K562 (cell line): ENCODE measurements around the gene JHY. TPM values are rescaled to one million over a fixed set of nuclear protein-coding genes. Genes with fewer than 3 reads are reported as not detected.

Experiments used
- ATAC-seq: fragments of 200-7000 bp; cut with Tn5 transposase; 3 replicates; pipeline ENCODE4 v1.9.1; 2020; ENCODE audit warnings: moderate library complexity
- BruUV-seq: library from RNA; stranded (reverse); fragments of 400-500 nt; replicated peaks from 2 replicates; lab custom pipeline; 2021; lab: Mats Ljungman, UMichigan
- CTCF ChIA-PET: fragments of 300-600 bp; formaldehyde crosslinking; extraction: SDS; loops from one replicate; lab custom pipeline; 2021; ENCODE audit warnings: low intra/inter-chr PET ratio; lab: Yijun Ruan, JAX
- POLR2A ChIA-PET: fragments of 300-600, 350-650 bp; sonication (Branson Sonifier 250); formaldehyde crosslinking; extraction: SDS; loops from one replicate; lab custom pipeline; 2021; ENCODE audit warnings: antibody characterized with exemption, inconsistent platforms; lab: Yijun Ruan, JAX
- DNase-seq, 4 experiments: peaks; one replicate each; pipeline versions ENCODE4 v3.0.0 to v3.0.0-alpha.2; 2011 to 2018; ENCODE audit warnings: low spot score in 3 of 4, mixed read lengths in 3 of 4; ENCODE audit errors: extremely low read depth in 1 of 4
- FAIRE-seq: peaks from 2 replicates; lab custom pipeline; 2011; peaks lifted over from hg19 to GRCh38; lab: Jason Lieb, UNC
- H2AFZ ChIP-seq: 2 replicates; pipeline ENCODE4 v1.6.0; 2011; ENCODE audit warnings: low read depth, low read length, control low read depth, inconsistent platforms
- H3K27ac ChIP-seq: fragments of 200-600 bp; 3 replicates; pipeline ENCODE4 v1.8.0; 2011; ENCODE audit warnings: low read depth, mild to moderate bottlenecking, control low read depth, inconsistent platforms, low read length, moderate library complexity, mixed read lengths; ENCODE audit errors: extremely low read depth
- H3K27me3 ChIP-seq, 2 experiments: fragments of 300-600 bp in 1 of 2; 2 replicates in 1 of 2; 3 replicates in 1 of 2; pipeline versions ENCODE4 v1.6.0 to v1.8.0; 2011; ENCODE audit warnings: inconsistent platforms in 2 of 2, low read length in 2 of 2, mild to moderate bottlenecking in 1 of 2, mixed read lengths in 1 of 2, moderate library complexity in 1 of 2; ENCODE audit not compliant: control insufficient read depth in 2 of 2, insufficient read depth in 2 of 2
- H3K36me3 ChIP-seq: fragments of 300-600 bp; 3 replicates; pipeline ENCODE4 v1.8.0; 2011; ENCODE audit warnings: mild to moderate bottlenecking, low read length, inconsistent platforms; ENCODE audit not compliant: control insufficient read depth, insufficient read depth
- H3K4me1 ChIP-seq, 2 experiments: fragments of 200-600 bp in 1 of 2; replicated peaks in 1 of 2; 2 replicates in 1 of 2; 3 replicates in 1 of 2; pipeline versions ENCODE4 v1.5.1 to v1.8.0; 2011; ENCODE audit warnings: inconsistent platforms in 2 of 2, low read length in 2 of 2, mild to moderate bottlenecking in 1 of 2, mixed read lengths in 1 of 2, moderate library complexity in 1 of 2; ENCODE audit not compliant: control insufficient read depth in 2 of 2, insufficient read depth in 2 of 2
- H3K4me2 ChIP-seq: 2 replicates; pipeline ENCODE4 v1.6.1; 2011; ENCODE audit warnings: low read length, control low read depth, inconsistent platforms, mixed read lengths; ENCODE audit not compliant: insufficient read depth
- H3K4me3 ChIP-seq: fragments of 200-600 bp; sonication (generic), shearing (Covaris generic); 2 replicates; pipeline ENCODE4 v1.5.1; 2016; ENCODE audit warnings: control low read depth, inconsistent platforms
- H3K79me2 ChIP-seq: fragments of 200-600 bp; 3 replicates; pipeline ENCODE4 v1.8.0; 2011; ENCODE audit warnings: low read length, inconsistent platforms; ENCODE audit not compliant: control insufficient read depth, insufficient read depth
- H3K9ac ChIP-seq, 2 experiments: 2 replicates each; pipeline versions ENCODE4 v1.6.0 to v1.6.1; 2011; ENCODE audit warnings: low read depth in 2 of 2, low read length in 2 of 2, control low read depth in 1 of 2, inconsistent platforms in 1 of 2, mild to moderate bottlenecking in 1 of 2, mixed read lengths in 1 of 2; ENCODE audit not compliant: insufficient read depth in 1 of 2
- H3K9me1 ChIP-seq: one replicate; pipeline ENCODE4 v1.6.0; 2011; ENCODE audit warnings: inconsistent platforms, mild to moderate bottlenecking, low read length, moderate library complexity; ENCODE audit not compliant: control insufficient read depth, insufficient read depth
- H3K9me3 ChIP-seq: replicated peaks from 2 replicates; pipeline ENCODE4 v1.5.1; 2011; ENCODE audit warnings: low read depth, low read length, inconsistent platforms; ENCODE audit not compliant: control insufficient read depth, insufficient read depth
- H4K20me1 ChIP-seq: replicated peaks from 2 replicates; pipeline ENCODE4 v1.6.1; 2011; ENCODE audit warnings: low read length, inconsistent platforms, mixed read lengths; ENCODE audit not compliant: control insufficient read depth, insufficient read depth
- ETV6 ChIP-seq, 3 experiments: fragments of 150-350 bp in 1 of 3; sonication (generic) in 1 of 3; formaldehyde crosslinking in 1 of 3; IDR thresholded peaks; 2 replicates each; pipeline versions ENCODE4 v1.6.1 to v1.8.0; 2014 to 2022; ENCODE audit warnings: borderline replicate concordance in 2 of 3, low read depth in 2 of 3, antibody characterized with exemption in 1 of 3, low read length in 1 of 3, mild to moderate bottlenecking in 1 of 3, missing genetic modification reagents in 1 of 3
- PHTF2 ChIP-seq: fragments of 250-450 bp; sonication (Bioruptor Pico); IDR thresholded peaks from 2 replicates; pipeline ENCODE4 v1.5.0; 2021; ENCODE audit warnings: mild to moderate bottlenecking
- POLR2A ChIP-seq: fragments of 450-650 bp; conservative IDR thresholded peaks from 2 replicates; pipeline ENCODE4 v1.6.1; 2016
- STAG1 ChIP-seq: sonication (generic); formaldehyde crosslinking; IDR thresholded peaks from 2 replicates; pipeline ENCODE4 v1.5.0; 2020; ENCODE audit warnings: missing genetic modification reagents, borderline replicate concordance
- WGBS: fragments of 100-300 bp; shearing (Covaris generic); methylation state at CpG from one replicate; pipeline ENCODE4 v1.1.6; 2016; ENCODE audit warnings: low coverage, mixed read lengths; ENCODE audit not compliant: insufficient coverage; ENCODE audit errors: missing lambda C conversion rate; 5-methylcytosine and 5-hydroxymethylcytosine counted together
- in situ Hi-C: fragments of 300-500 bp; cut with MboI; formaldehyde crosslinking; loops from 4 replicates; pipeline ENCODE4 v1.15.0; 2018; ENCODE audit warnings: inconsistent platforms, mixed read lengths
- intact Hi-C: fragments of 100-400 bp; cut with micrococcal nuclease; formaldehyde crosslinking; loops from 2 replicates; pipeline ENCODE4 v1.14.2; 2022
- polyA plus RNA-seq, 8 experiments: library from polyadenylated mRNA; depleted of rRNA in 4 of 8; stranded (reverse) in 5 of 8; unstranded in 3 of 8; fragments of >200 nt; fragmentation: Nextera tagmentation in 2 of 8; fragmentation: Illumina TruSeq in 1 of 8; extraction: Ambion mirVana in 2 of 8; extraction: Trizol in 1 of 8; gene quantifications; 2 replicates each; pipeline versions ENCODE4 v1.2.1 to v1.2.3, GENCODE V29; 2011 to 2014; ENCODE audit warnings: inconsistent platforms in 1 of 8, missing spikeins in 1 of 8
- total RNA-seq, 7 experiments: library from RNA; depleted of rRNA in 6 of 7; stranded (reverse); fragments of >200 nt in 6 of 7; fragmentation: Illumina TruSeq in 2 of 7; extraction: Trizol in 2 of 7; gene quantifications; 2 replicates each; pipeline versions ENCODE4 v1.2.1 to v1.2.3, GENCODE V29; 2011 to 2021; ENCODE audit warnings: low replicate concordance in 1 of 7
- TF ChIP-seq, protein P1 (sequence below): fragments of 450-650 bp; formaldehyde crosslinking; IDR thresholded peaks from 2 replicates; pipeline ENCODE4 v1.4.0; 2020; ENCODE audit warnings: mild to moderate bottlenecking, moderate library complexity
- TF ChIP-seq, protein P2 (sequence below): fragments of 200-600 bp; sonication (generic); IDR thresholded peaks from one replicate; pipeline ENCODE4 v1.6.1; 2012; ENCODE audit warnings: mild to moderate bottlenecking, low read depth, low read length, inconsistent platforms

The JHY gene
- total and polyA plus RNA-seq, 9 of the 15 experiments (the other 6 are each of a cell fraction or from before 2014, with no cell fraction given) = not detected

DNA sequence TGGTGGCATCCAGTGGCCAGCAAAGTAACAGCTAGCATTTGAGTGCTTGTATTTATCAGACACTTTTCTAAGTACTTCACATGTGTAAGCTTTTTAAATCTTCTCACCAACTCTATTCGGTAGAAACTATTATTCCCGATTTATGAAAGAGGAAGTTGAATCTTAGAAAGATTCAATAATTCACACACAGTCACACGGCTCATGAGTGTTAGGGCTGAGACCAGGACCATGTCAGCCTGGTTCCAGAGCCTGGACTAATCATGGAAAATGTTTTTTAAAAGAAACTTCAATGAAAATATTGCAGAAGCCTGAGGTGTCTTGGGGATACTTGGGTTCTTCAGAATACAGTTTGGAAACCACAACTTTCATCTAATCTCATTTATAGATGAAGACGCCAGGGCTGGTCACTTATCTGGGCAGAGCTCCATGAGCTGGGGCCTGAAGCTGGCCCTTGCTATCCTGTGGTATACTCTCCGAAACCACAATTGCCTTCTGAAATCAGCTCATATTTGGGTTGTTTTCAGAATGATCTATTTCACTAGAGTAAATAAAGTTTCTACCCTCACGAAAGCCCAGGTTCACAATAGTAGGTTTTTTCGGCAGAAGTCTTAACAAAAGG is 48.6 kb upstream of the JHY start:
- Histone ChIP-seq H3K27ac (no peak overlapping the region), H3K27me3 (no peaks in the 10 kb centered on the region), H4K20me1 (no peaks in the 10 kb centered on the region), H3K36me3 (no peaks in the 10 kb centered on the region), H3K4me1 (no peaks in the 10 kb centered on the region), H2AFZ (no peak overlapping the region), H3K9me1 (no peaks in the 10 kb centered on the region), H3K79me2 (no peaks in the 10 kb centered on the region), H3K9ac (no peak overlapping the region), H3K4me2 (no peak overlapping the region), H3K4me3 (no peak overlapping the region), H3K9me3 (no peaks in the 10 kb centered on the region)
- in situ Hi-C loops (no loop called here), intact Hi-C loops (no loop called here)
- no TSS peak for BruUV-seq
- CTCF ChIA-PET = no interaction called here
- under 1% methylated on average over 7 of the region's 7 CpGs for WGBS
- FAIRE-seq (no peak), DNase-seq (no peak), ATAC-seq (no peak)
- POLR2A ChIA-PET = no interaction called here
- no peak for TF ChIP-seq STAG1 (CRISPR knock-in tag)
- TF ChIP-seq, protein P1, sequence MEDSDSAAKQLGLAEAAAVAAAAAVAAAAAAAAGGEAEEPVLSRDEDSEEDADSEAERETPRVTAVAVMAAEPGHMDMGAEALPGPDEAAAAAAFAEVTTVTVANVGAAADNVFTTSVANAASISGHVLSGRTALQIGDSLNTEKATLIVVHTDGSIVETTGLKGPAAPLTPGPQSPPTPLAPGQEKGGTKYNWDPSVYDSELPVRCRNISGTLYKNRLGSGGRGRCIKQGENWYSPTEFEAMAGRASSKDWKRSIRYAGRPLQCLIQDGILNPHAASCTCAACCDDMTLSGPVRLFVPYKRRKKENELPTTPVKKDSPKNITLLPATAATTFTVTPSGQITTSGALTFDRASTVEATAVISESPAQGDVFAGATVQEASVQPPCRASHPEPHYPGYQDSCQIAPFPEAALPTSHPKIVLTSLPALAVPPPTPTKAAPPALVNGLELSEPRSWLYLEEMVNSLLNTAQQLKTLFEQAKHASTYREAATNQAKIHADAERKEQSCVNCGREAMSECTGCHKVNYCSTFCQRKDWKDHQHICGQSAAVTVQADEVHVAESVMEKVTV (CRISPR knock-in tag) = no peak
- TF ChIP-seq PHTF2 (CRISPR knock-in tag) = no peak
- TF ChIP-seq, protein P2, sequence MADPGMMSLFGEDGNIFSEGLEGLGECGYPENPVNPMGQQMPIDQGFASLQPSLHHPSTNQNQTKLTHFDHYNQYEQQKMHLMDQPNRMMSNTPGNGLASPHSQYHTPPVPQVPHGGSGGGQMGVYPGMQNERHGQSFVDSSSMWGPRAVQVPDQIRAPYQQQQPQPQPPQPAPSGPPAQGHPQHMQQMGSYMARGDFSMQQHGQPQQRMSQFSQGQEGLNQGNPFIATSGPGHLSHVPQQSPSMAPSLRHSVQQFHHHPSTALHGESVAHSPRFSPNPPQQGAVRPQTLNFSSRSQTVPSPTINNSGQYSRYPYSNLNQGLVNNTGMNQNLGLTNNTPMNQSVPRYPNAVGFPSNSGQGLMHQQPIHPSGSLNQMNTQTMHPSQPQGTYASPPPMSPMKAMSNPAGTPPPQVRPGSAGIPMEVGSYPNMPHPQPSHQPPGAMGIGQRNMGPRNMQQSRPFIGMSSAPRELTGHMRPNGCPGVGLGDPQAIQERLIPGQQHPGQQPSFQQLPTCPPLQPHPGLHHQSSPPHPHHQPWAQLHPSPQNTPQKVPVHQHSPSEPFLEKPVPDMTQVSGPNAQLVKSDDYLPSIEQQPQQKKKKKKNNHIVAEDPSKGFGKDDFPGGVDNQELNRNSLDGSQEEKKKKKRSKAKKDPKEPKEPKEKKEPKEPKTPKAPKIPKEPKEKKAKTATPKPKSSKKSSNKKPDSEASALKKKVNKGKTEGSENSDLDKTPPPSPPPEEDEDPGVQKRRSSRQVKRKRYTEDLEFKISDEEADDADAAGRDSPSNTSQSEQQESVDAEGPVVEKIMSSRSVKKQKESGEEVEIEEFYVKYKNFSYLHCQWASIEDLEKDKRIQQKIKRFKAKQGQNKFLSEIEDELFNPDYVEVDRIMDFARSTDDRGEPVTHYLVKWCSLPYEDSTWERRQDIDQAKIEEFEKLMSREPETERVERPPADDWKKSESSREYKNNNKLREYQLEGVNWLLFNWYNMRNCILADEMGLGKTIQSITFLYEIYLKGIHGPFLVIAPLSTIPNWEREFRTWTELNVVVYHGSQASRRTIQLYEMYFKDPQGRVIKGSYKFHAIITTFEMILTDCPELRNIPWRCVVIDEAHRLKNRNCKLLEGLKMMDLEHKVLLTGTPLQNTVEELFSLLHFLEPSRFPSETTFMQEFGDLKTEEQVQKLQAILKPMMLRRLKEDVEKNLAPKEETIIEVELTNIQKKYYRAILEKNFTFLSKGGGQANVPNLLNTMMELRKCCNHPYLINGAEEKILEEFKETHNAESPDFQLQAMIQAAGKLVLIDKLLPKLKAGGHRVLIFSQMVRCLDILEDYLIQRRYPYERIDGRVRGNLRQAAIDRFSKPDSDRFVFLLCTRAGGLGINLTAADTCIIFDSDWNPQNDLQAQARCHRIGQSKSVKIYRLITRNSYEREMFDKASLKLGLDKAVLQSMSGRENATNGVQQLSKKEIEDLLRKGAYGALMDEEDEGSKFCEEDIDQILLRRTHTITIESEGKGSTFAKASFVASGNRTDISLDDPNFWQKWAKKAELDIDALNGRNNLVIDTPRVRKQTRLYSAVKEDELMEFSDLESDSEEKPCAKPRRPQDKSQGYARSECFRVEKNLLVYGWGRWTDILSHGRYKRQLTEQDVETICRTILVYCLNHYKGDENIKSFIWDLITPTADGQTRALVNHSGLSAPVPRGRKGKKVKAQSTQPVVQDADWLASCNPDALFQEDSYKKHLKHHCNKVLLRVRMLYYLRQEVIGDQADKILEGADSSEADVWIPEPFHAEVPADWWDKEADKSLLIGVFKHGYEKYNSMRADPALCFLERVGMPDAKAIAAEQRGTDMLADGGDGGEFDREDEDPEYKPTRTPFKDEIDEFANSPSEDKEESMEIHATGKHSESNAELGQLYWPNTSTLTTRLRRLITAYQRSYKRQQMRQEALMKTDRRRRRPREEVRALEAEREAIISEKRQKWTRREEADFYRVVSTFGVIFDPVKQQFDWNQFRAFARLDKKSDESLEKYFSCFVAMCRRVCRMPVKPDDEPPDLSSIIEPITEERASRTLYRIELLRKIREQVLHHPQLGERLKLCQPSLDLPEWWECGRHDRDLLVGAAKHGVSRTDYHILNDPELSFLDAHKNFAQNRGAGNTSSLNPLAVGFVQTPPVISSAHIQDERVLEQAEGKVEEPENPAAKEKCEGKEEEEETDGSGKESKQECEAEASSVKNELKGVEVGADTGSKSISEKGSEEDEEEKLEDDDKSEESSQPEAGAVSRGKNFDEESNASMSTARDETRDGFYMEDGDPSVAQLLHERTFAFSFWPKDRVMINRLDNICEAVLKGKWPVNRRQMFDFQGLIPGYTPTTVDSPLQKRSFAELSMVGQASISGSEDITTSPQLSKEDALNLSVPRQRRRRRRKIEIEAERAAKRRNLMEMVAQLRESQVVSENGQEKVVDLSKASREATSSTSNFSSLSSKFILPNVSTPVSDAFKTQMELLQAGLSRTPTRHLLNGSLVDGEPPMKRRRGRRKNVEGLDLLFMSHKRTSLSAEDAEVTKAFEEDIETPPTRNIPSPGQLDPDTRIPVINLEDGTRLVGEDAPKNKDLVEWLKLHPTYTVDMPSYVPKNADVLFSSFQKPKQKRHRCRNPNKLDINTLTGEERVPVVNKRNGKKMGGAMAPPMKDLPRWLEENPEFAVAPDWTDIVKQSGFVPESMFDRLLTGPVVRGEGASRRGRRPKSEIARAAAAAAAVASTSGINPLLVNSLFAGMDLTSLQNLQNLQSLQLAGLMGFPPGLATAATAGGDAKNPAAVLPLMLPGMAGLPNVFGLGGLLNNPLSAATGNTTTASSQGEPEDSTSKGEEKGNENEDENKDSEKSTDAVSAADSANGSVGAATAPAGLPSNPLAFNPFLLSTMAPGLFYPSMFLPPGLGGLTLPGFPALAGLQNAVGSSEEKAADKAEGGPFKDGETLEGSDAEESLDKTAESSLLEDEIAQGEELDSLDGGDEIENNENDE = no peak
- TF ChIP-seq POLR2A = no peak
- TF ChIP-seq ETV6 (IDR thresholded peaks at IDR 0.05; ENCODE audit: borderline replicate concordance in 1 of 2, low read depth in 2 of 2, low read length in 1 of 2) = no peak
- TF ChIP-seq ETV6 (CRISPR knock-in tag; IDR thresholded peaks at IDR 0.05; ENCODE audit: borderline replicate concordance) = no peak
